HEK293 (cell line): ENCODE results near the gene PWWP2A.

ENCODE experiments used
- CTCF ChIA-PET: fragments of 350-600 bp; formaldehyde crosslinking; extraction: SDS; loops from one replicate; lab custom pipeline; 2021; ENCODE audit warnings: antibody characterized with exemption; lab: Yijun Ruan, JAX
- POLR2A ChIA-PET: fragments of 300-600 bp; formaldehyde crosslinking; extraction: SDS; loops from one replicate; lab custom pipeline; 2020; ENCODE audit warnings: antibody characterized with exemption, inconsistent platforms; lab: Yijun Ruan, JAX
- H3K27ac ChIP-seq: fragments of 200-500 bp; sonication (Bioruptor generic); 2 replicates; pipeline ENCODE4 v1.5.1; 2014; ENCODE audit warnings: low read depth, low read length, control low read depth, inconsistent platforms; ENCODE audit errors: extremely low read depth
- H3K36me3 ChIP-seq, 2 experiments: fragments of 200-500 bp in 1 of 2; sonication (Bioruptor generic) in 1 of 2; 1 replicate in 1 of 2; 2 replicates in 1 of 2; pipeline ENCODE4 v1.5.1; 2014 to 2017; ENCODE audit warnings: inconsistent platforms in 2 of 2, low read length in 2 of 2; ENCODE audit not compliant: control insufficient read depth in 2 of 2, insufficient read depth in 1 of 2
- H3K4me1 ChIP-seq: fragments of 200-500 bp; sonication (Bioruptor generic); 2 replicates; pipeline ENCODE4 v1.5.1; 2014; ENCODE audit warnings: mild to moderate bottlenecking, low read length, inconsistent platforms; ENCODE audit not compliant: control insufficient read depth, insufficient read depth
- H3K4me3 ChIP-seq: 2 replicates; pipeline ENCODE4 v1.5.1; 2011; ENCODE audit warnings: low read depth, mild to moderate bottlenecking, control low read depth, low read length, moderate library complexity
- H3K9me3 ChIP-seq: fragments of 200-500 bp; sonication (Bioruptor generic); 2 replicates; pipeline ENCODE4 v1.5.1; 2014; ENCODE audit warnings: low read depth, low read length, inconsistent platforms; ENCODE audit not compliant: control insufficient read depth, insufficient read depth
- EGR2 ChIP-seq: fragments of 450-650 bp; formaldehyde crosslinking; IDR thresholded peaks from 2 replicates; pipeline ENCODE4 v1.5.1; 2016; ENCODE audit warnings: low read depth, missing biosample characterization, missing genetic modification characterization
- HOXD13 ChIP-seq: sonication (generic); formaldehyde crosslinking; IDR thresholded peaks from 2 replicates; pipeline ENCODE4 v1.8.0; 2022; ENCODE audit warnings: missing genetic modification reagents, borderline replicate concordance
- IKZF3 ChIP-seq: fragments of 450-650 bp; IDR thresholded peaks from 2 replicates; pipeline ENCODE4 v1.5.0; 2018; ENCODE audit warnings: missing biosample characterization, mild to moderate bottlenecking, missing genetic modification characterization, moderate library complexity
- KLF8 ChIP-seq: fragments of 450-650 bp; formaldehyde crosslinking; IDR thresholded peaks from 2 replicates; pipeline ENCODE4 v1.5.1; 2016; ENCODE audit warnings: missing biosample characterization, missing genetic modification characterization
- OSR2 ChIP-seq: fragments of 450-650 bp; formaldehyde crosslinking; IDR thresholded peaks from 2 replicates; pipeline ENCODE4 v1.5.1; 2016; ENCODE audit warnings: missing biosample characterization, missing genetic modification characterization
- SALL2 ChIP-seq: fragments of 450-650 bp; formaldehyde crosslinking; IDR thresholded peaks from 2 replicates; pipeline ENCODE4 v1.5.0; 2017; ENCODE audit warnings: missing biosample characterization, mild to moderate bottlenecking, missing genetic modification characterization, borderline replicate concordance
- SETDB1 ChIP-seq: IDR thresholded peaks from one replicate; pipeline ENCODE4 v1.6.1; 2017; ENCODE audit warnings: mild to moderate bottlenecking, low read length, moderate library complexity, mixed read lengths; ENCODE audit not compliant: insufficient read length
- SP2 ChIP-seq: fragments of 450-650 bp; formaldehyde crosslinking; IDR thresholded peaks from 2 replicates; pipeline ENCODE4 v1.5.1; 2016; ENCODE audit warnings: missing biosample characterization, missing genetic modification characterization
- ZBTB20 ChIP-seq: fragments of 450-650 bp; formaldehyde crosslinking; IDR thresholded peaks from 2 replicates; pipeline ENCODE4 v1.5.1; 2016; ENCODE audit warnings: missing biosample characterization, missing genetic modification characterization
- ZBTB8A ChIP-seq: fragments of 450-650 bp; formaldehyde crosslinking; IDR thresholded peaks from 2 replicates; pipeline ENCODE4 v1.5.1; 2016; ENCODE audit warnings: missing biosample characterization, missing genetic modification characterization
- ZIC2 ChIP-seq: fragments of 450-650 bp; formaldehyde crosslinking; IDR thresholded peaks from 2 replicates; pipeline ENCODE4 v1.5.1; 2016; ENCODE audit warnings: missing biosample characterization, missing genetic modification characterization
- ZNF132 ChIP-seq: fragments of 450-650 bp; formaldehyde crosslinking; IDR thresholded peaks from 2 replicates; pipeline ENCODE4 v1.5.1; 2017; ENCODE audit warnings: missing biosample characterization, missing genetic modification characterization, borderline replicate concordance
- ZNF174 ChIP-seq: fragments of 450-650 bp; formaldehyde crosslinking; IDR thresholded peaks from 2 replicates; pipeline ENCODE4 v1.5.0; 2017; ENCODE audit warnings: missing biosample characterization, mild to moderate bottlenecking, missing genetic modification characterization
- ZNF19 ChIP-seq: fragments of 450-650 bp; formaldehyde crosslinking; IDR thresholded peaks from 2 replicates; pipeline ENCODE4; 2016; ENCODE audit warnings: missing biosample characterization, missing genetic modification characterization, low read depth
- ZNF211 ChIP-seq: fragments of 450-650 bp; formaldehyde crosslinking; IDR thresholded peaks from 2 replicates; pipeline ENCODE4 v1.5.1; 2016; ENCODE audit warnings: low read depth, missing biosample characterization, missing genetic modification characterization
- ZNF221 ChIP-seq: fragments of 450-650 bp; formaldehyde crosslinking; IDR thresholded peaks from 2 replicates; pipeline ENCODE4 v1.5.1; 2017; ENCODE audit warnings: missing biosample characterization, missing genetic modification characterization, borderline replicate concordance
- ZNF23 ChIP-seq: fragments of 450-650 bp; formaldehyde crosslinking; IDR thresholded peaks from 2 replicates; pipeline ENCODE4 v1.5.1; 2016; ENCODE audit warnings: missing biosample characterization, missing genetic modification characterization, borderline replicate concordance
- ZNF311 ChIP-seq: fragments of 450-650 bp; formaldehyde crosslinking; IDR thresholded peaks from 2 replicates; pipeline ENCODE4 v1.5.1; 2017; ENCODE audit warnings: missing biosample characterization, missing genetic modification characterization, borderline replicate concordance
- ZNF335 ChIP-seq: fragments of 450-650 bp; formaldehyde crosslinking; conservative IDR thresholded peaks from 2 replicates; pipeline ENCODE4 v1.5.1; 2016; ENCODE audit warnings: missing biosample characterization, missing genetic modification characterization
- ZNF37A ChIP-seq: fragments of 450-650 bp; IDR thresholded peaks from 2 replicates; pipeline ENCODE4 v1.5.1; 2018; ENCODE audit warnings: missing biosample characterization, missing genetic modification characterization
- ZNF416 ChIP-seq: fragments of 450-650 bp; formaldehyde crosslinking; IDR thresholded peaks from 2 replicates; pipeline ENCODE4 v1.5.1; 2016; ENCODE audit warnings: missing biosample characterization, missing genetic modification characterization
- ZNF423 ChIP-seq: fragments of 450-650 bp; formaldehyde crosslinking; IDR thresholded peaks from 2 replicates; pipeline ENCODE4 v1.5.1; 2016; ENCODE audit warnings: missing biosample characterization, missing genetic modification characterization
- ZNF488 ChIP-seq: fragments of 450-650 bp; formaldehyde crosslinking; IDR thresholded peaks from 2 replicates; pipeline ENCODE4 v1.5.1; 2016; ENCODE audit warnings: missing biosample characterization, missing genetic modification characterization
- ZNF558 ChIP-seq: fragments of 450-650 bp; formaldehyde crosslinking; IDR thresholded peaks from 2 replicates; pipeline ENCODE4 v1.5.1; 2016; ENCODE audit warnings: missing biosample characterization, missing genetic modification characterization
- ZNF560 ChIP-seq: fragments of 450-650 bp; formaldehyde crosslinking; IDR thresholded peaks from 2 replicates; pipeline ENCODE4 v1.5.1; 2017; ENCODE audit warnings: missing biosample characterization, missing genetic modification characterization, borderline replicate concordance
- ZNF561 ChIP-seq: fragments of 450-650 bp; IDR thresholded peaks from 2 replicates; pipeline ENCODE4 v1.5.1; 2018; ENCODE audit warnings: missing biosample characterization, missing genetic modification characterization, borderline replicate concordance
- ZNF621 ChIP-seq: fragments of 450-650 bp; formaldehyde crosslinking; IDR thresholded peaks from 2 replicates; pipeline ENCODE4 v1.5.1; 2017; ENCODE audit warnings: missing biosample characterization, missing genetic modification characterization
- ZNF692 ChIP-seq: fragments of 450-650 bp; formaldehyde crosslinking; IDR thresholded peaks from 2 replicates; pipeline ENCODE4 v1.5.1; 2016; ENCODE audit warnings: missing biosample characterization, missing genetic modification characterization
- ZNF768 ChIP-seq: fragments of 450-650 bp; formaldehyde crosslinking; IDR thresholded peaks from 2 replicates; pipeline ENCODE4 v1.5.1; 2018; ENCODE audit warnings: missing biosample characterization, mild to moderate bottlenecking, missing genetic modification characterization
- TF ChIP-seq, protein P1 (sequence below): fragments of 450-650 bp; formaldehyde crosslinking; IDR thresholded peaks from 2 replicates; pipeline ENCODE4 v1.5.1; 2017; ENCODE audit warnings: missing biosample characterization, missing genetic modification characterization

Gene PWWP2A

GRCh38 chr5:160096178-160096577, 23.1 kb downstream of the PWWP2A start:
- H3K4me1 ChIP-seq = no peaks in the 10 kb centered on the region
- POLR2A ChIA-PET = interaction anchor here (0.8 kb wide), 1 partner anchor 23 kb away, joined by 11 read pairs; no protein-coding TSS in a partner anchor
- no peaks in the 10 kb centered on the region for H3K9me3 ChIP-seq
- H3K36me3 ChIP-seq = peaks cover 13 to 20% of the 10 kb centered on the region in 2 experiments; a peak in 2 of 3 replicates
- H3K27ac ChIP-seq = no peak overlapping the region
- TF ChIP-seq ZIC2 (tag by site-specific recombination) (no peak), EGR2 (tag by site-specific recombination) (no peak), ZNF174 (tag by site-specific recombination) (no peak), ZNF423 (tag by site-specific recombination) (no peak), ZNF132 (no peak), ZBTB8A (tag by site-specific recombination) (no peak), SALL2 (no peak), HOXD13 (CRISPR knock-in tag) (no peak), ZNF311 (tag by site-specific recombination) (no peak), ZNF23 (tag by site-specific recombination) (no peak)
- CTCF ChIA-PET = no interaction called here
- no peak overlapping the region for H3K4me3 ChIP-seq

- H3K4me1 ChIP-seq = no peaks in the 10 kb centered on the region
- ChIA-PET CTCF (interaction anchor here (0.6 kb wide), 2 partner anchors 13 to 67 kb away, joined by 4 to 5 read pairs; no protein-coding TSS in a partner anchor), POLR2A (interaction anchor here (0.5 kb wide), 1 partner anchor 64 kb away, joined by 5 read pairs; no protein-coding TSS in a partner anchor)
- peaks cover 6 to 20% of the 10 kb centered on the region in 2 experiments; a peak in 2 of 3 replicates for H3K36me3 ChIP-seq
- H3K9me3 ChIP-seq = no peaks in the 10 kb centered on the region
- H3K27ac ChIP-seq = no peak overlapping the region
- no peak for TF ChIP-seq ZNF561 (tag by site-specific recombination)
- TF ChIP-seq ZNF768 (tag by site-specific recombination) = no peak
- no peak for TF ChIP-seq ZNF621 (tag by site-specific recombination)
- no peak for TF ChIP-seq ZBTB20 (tag by site-specific recombination)
- no peak for TF ChIP-seq ZNF335 (tag by site-specific recombination)
- no peak for TF ChIP-seq IKZF3 (tag by site-specific recombination)
- no peak for TF ChIP-seq ZNF37A (tag by site-specific recombination)
- TF ChIP-seq OSR2 = no peak
- TF ChIP-seq ZNF211 (tag by site-specific recombination) = no peak
- TF ChIP-seq ZNF558 (tag by site-specific recombination) = no peak
- TF ChIP-seq ZNF221 (tag by site-specific recombination) = no peak
- no peak for TF ChIP-seq ZNF488 (tag by site-specific recombination)
- no peak overlapping the region for H3K4me3 ChIP-seq
Measured at GRCh38 chr5:160092960-160093707, 26.1 kb downstream of the PWWP2A start.

GRCh38 chr5:160092514-160092913, 26.7 kb downstream of the PWWP2A start:
- H3K27ac ChIP-seq = no peak overlapping the region
- peaks cover 6 to 20% of the 10 kb centered on the region in 2 experiments; a peak in 2 of 3 replicates for H3K36me3 ChIP-seq
- no peaks in the 10 kb centered on the region for H3K4me1 ChIP-seq
- ChIA-PET POLR2A (no interaction called here), CTCF (no interaction called here)
- no peak overlapping the region for H3K4me3 ChIP-seq
- H3K9me3 ChIP-seq = no peaks in the 10 kb centered on the region
- TF ChIP-seq ZNF19 (tag by site-specific recombination) (no peak), KLF8 (no peak), SALL2 (no peak), ZNF560 (tag by site-specific recombination) (no peak), SP2 (tag by site-specific recombination) (no peak), ZNF416 (tag by site-specific recombination) (no peak), ZNF23 (tag by site-specific recombination) (no peak), SETDB1 (no peak), ZNF692 (no peak)
- TF ChIP-seq, protein P1, sequence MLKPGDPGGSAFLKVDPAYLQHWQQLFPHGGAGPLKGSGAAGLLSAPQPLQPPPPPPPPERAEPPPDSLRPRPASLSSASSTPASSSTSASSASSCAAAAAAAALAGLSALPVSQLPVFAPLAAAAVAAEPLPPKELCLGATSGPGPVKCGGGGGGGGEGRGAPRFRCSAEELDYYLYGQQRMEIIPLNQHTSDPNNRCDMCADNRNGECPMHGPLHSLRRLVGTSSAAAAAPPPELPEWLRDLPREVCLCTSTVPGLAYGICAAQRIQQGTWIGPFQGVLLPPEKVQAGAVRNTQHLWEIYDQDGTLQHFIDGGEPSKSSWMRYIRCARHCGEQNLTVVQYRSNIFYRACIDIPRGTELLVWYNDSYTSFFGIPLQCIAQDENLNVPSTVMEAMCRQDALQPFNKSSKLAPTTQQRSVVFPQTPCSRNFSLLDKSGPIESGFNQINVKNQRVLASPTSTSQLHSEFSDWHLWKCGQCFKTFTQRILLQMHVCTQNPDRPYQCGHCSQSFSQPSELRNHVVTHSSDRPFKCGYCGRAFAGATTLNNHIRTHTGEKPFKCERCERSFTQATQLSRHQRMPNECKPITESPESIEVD (tag by site-specific recombination) = no peak
